H1 (cell line): ENCODE measurements around the gene PRKAR1B. TPM values are rescaled to one million over a fixed set of nuclear protein-coding genes. Genes with fewer than 3 reads are reported as not detected.

Experiments
- CTCF ChIA-PET: fragments of 300-600 bp; sonication (Branson Sonifier 250); formaldehyde crosslinking; loops from one replicate; lab custom pipeline; 2021; ENCODE audit not compliant: partially characterized antibody; lab: Charles Lee
- POLR2A ChIA-PET: fragments of 300-600 bp; sonication (Branson Sonifier 250); formaldehyde crosslinking; loops from one replicate; lab custom pipeline; 2021; ENCODE audit warnings: inconsistent platforms; ENCODE audit not compliant: partially characterized antibody; lab: Charles Lee
- DNase-seq, 2 experiments: peaks; one replicate each; pipeline versions ENCODE4 v3.0.0 to v3.0.0-alpha.2; 2010 to 2022; ENCODE audit warnings: low spot score in 2 of 2, low read depth in 1 of 2, mixed read lengths in 1 of 2
- FAIRE-seq: peaks from 2 replicates; lab custom pipeline; 2011; peaks lifted over from hg19 to GRCh38; lab: Jason Lieb, UNC
- H2AFZ ChIP-seq: 2 replicates; pipeline ENCODE4 v1.8.1; 2012; ENCODE audit warnings: low read length, inconsistent platforms
- H2AK5ac ChIP-seq: 2 replicates; pipeline ENCODE4 v1.6.1; 2013; ENCODE audit warnings: low read depth, low read length
- H2BK120ac ChIP-seq: replicated peaks from 2 replicates; pipeline ENCODE3; 2013; ENCODE audit warnings: low read depth, low read length, inconsistent platforms
- H2BK12ac ChIP-seq: 2 replicates; pipeline ENCODE4 v1.6.1; 2013; ENCODE audit warnings: low read depth, low read length
- H2BK15ac ChIP-seq: 2 replicates; pipeline ENCODE4 v1.6.1; 2013; ENCODE audit warnings: low read length
- H2BK20ac ChIP-seq: 2 replicates; pipeline ENCODE4 v1.6.1; 2013; ENCODE audit warnings: low read length
- H2BK5ac ChIP-seq: 2 replicates; pipeline ENCODE4 v1.6.1; 2013; ENCODE audit warnings: low read depth, low read length
- H3K14ac ChIP-seq: 2 replicates; pipeline ENCODE4 v1.6.1; 2013; ENCODE audit warnings: inconsistent platforms; ENCODE audit not compliant: insufficient read length
- H3K18ac ChIP-seq: 2 replicates; pipeline ENCODE4 v1.6.1; 2013; ENCODE audit warnings: low read length; ENCODE audit errors: extremely low read depth
- H3K23ac ChIP-seq: 2 replicates; pipeline ENCODE4 v1.6.1; 2013; ENCODE audit warnings: inconsistent platforms; ENCODE audit not compliant: insufficient read length
- H3K23me2 ChIP-seq: 2 replicates; pipeline ENCODE4 v1.6.1; 2013; ENCODE audit warnings: low read depth, low read length
- H3K27ac ChIP-seq: 2 replicates; pipeline ENCODE4 v1.6.1; 2011; ENCODE audit warnings: low read depth, low read length, inconsistent platforms
- H3K27me3 ChIP-seq, 4 experiments: replicated peaks in 1 of 4; 1 replicate in 1 of 4; 2 replicates in 3 of 4; pipeline versions ENCODE4 v1.6.1 to v1.8.1; 2011 to 2013; ENCODE audit warnings: low read length in 3 of 4, mild to moderate bottlenecking in 3 of 4, inconsistent platforms in 2 of 4, mixed read lengths in 2 of 4, moderate library complexity in 1 of 4; ENCODE audit not compliant: control insufficient read depth in 3 of 4, insufficient read depth in 3 of 4; ENCODE audit errors: extremely low read depth in 1 of 4
- H3K36me3 ChIP-seq, 4 experiments: 2 replicates each; pipeline versions ENCODE4 v1.6.1 to v1.8.1; 2011 to 2013; ENCODE audit warnings: mild to moderate bottlenecking in 4 of 4, low read length in 3 of 4, moderate library complexity in 2 of 4, control low read depth in 1 of 4, inconsistent platforms in 1 of 4; ENCODE audit not compliant: insufficient read depth in 4 of 4, control insufficient read depth in 2 of 4
- H3K4ac ChIP-seq: replicated peaks from 2 replicates; pipeline ENCODE3; 2013; ENCODE audit warnings: low read length, low read depth, mixed read lengths, inconsistent platforms; ENCODE audit not compliant: insufficient read length
- H3K4me1 ChIP-seq, 4 experiments: replicated peaks in 1 of 4; 1 replicate in 1 of 4; 2 replicates in 3 of 4; pipeline versions ENCODE4 v1.6.1 to v1.8.1; 2011 to 2013; ENCODE audit warnings: low read length in 3 of 4, inconsistent platforms in 2 of 4, mixed read lengths in 1 of 4; ENCODE audit not compliant: insufficient read depth in 4 of 4, control insufficient read depth in 3 of 4
- H3K4me2 ChIP-seq, 2 experiments: 2 replicates each; pipeline versions ENCODE4 v1.6.1 to v1.8.1; 2011 to 2013; ENCODE audit warnings: low read depth in 2 of 2, low read length in 2 of 2, control low read depth in 1 of 2, inconsistent platforms in 1 of 2, mild to moderate bottlenecking in 1 of 2; ENCODE audit not compliant: insufficient read depth in 1 of 2
- H3K4me3 ChIP-seq, 4 experiments: fragments of 200-600, 300-600 bp in 1 of 4; sonication (generic), shearing (Covaris generic), sonication (Bioruptor Twin) in 1 of 4; 2 replicates each; pipeline versions ENCODE4 v1.5.1 to v1.8.1; 2011 to 2016; ENCODE audit warnings: low read length in 4 of 4, low read depth in 3 of 4, control low read depth in 2 of 4, inconsistent platforms in 2 of 4, mild to moderate bottlenecking in 2 of 4, mixed read lengths in 1 of 4, moderate library complexity in 1 of 4; ENCODE audit not compliant: insufficient read depth in 2 of 4; ENCODE audit errors: extremely low read depth in 1 of 4
- H3K56ac ChIP-seq: replicated peaks from 2 replicates; pipeline ENCODE3; 2013; ENCODE audit warnings: low read depth, mild to moderate bottlenecking, mixed read lengths, low read length, inconsistent platforms; ENCODE audit not compliant: insufficient read length
- H3K79me1 ChIP-seq: 2 replicates; pipeline ENCODE4 v1.6.1; 2013; ENCODE audit warnings: low read depth, low read length, control low read depth
- H3K79me2 ChIP-seq, 2 experiments: 2 replicates each; pipeline versions ENCODE4 v1.6.1 to v1.8.1; 2012 to 2013; ENCODE audit warnings: low read length in 2 of 2, mild to moderate bottlenecking in 2 of 2, inconsistent platforms in 1 of 2; ENCODE audit not compliant: insufficient read depth in 2 of 2, control insufficient read depth in 1 of 2
- H3K9ac ChIP-seq, 4 experiments: replicated peaks in 1 of 4; 1 replicate in 1 of 4; 2 replicates in 3 of 4; pipeline versions ENCODE4 v1.6.1 to v1.8.1; 2011 to 2013; ENCODE audit warnings: low read depth in 3 of 4, low read length in 3 of 4, control low read depth in 2 of 4, mild to moderate bottlenecking in 2 of 4, moderate library complexity in 2 of 4, inconsistent platforms in 1 of 4; ENCODE audit errors: extremely low read depth in 1 of 4
- H3K9me3 ChIP-seq, 2 experiments: 2 replicates each; pipeline versions ENCODE4 v1.6.1 to v1.8.1; 2012 to 2013; ENCODE audit warnings: mild to moderate bottlenecking in 2 of 2, moderate library complexity in 2 of 2, control low read depth in 1 of 2, inconsistent platforms in 1 of 2, low read depth in 1 of 2, low read length in 1 of 2, mixed read lengths in 1 of 2; ENCODE audit not compliant: insufficient read depth in 2 of 2
- H4K20me1 ChIP-seq, 2 experiments: replicated peaks in 1 of 2; 2 replicates each; pipeline versions ENCODE3 to v1.8.1; 2011 to 2013; ENCODE audit warnings: inconsistent platforms in 2 of 2, low read length in 2 of 2, mild to moderate bottlenecking in 1 of 2; ENCODE audit not compliant: insufficient read depth in 2 of 2, control insufficient read depth in 1 of 2
- H4K5ac ChIP-seq: 2 replicates; pipeline ENCODE4 v1.6.1; 2013; ENCODE audit warnings: low read length, low read depth, mixed read lengths, inconsistent platforms; ENCODE audit not compliant: insufficient read length
- H4K8ac ChIP-seq: 2 replicates; pipeline ENCODE4 v1.8.0; 2013; ENCODE audit warnings: mild to moderate bottlenecking, moderate library complexity, low read length, inconsistent platforms; ENCODE audit not compliant: insufficient read depth; ENCODE audit errors: extremely low read depth
- H4K91ac ChIP-seq: replicated peaks from 2 replicates; pipeline ENCODE3; 2013; ENCODE audit warnings: low read length, mixed read lengths, inconsistent platforms; ENCODE audit not compliant: insufficient read length
- CHD2 ChIP-seq: IDR thresholded peaks from 2 replicates; pipeline ENCODE4 v1.6.1; 2012; ENCODE audit warnings: low read length, improper control_type of control experiment
- FOSL1 ChIP-seq: IDR thresholded peaks from 2 replicates; pipeline ENCODE4 v1.6.1; 2011; ENCODE audit warnings: mild to moderate bottlenecking, low read depth, low read length, moderate library complexity; ENCODE audit not compliant: insufficient read depth
- GTF2F1 ChIP-seq: IDR thresholded peaks from 2 replicates; pipeline ENCODE4 v1.6.1; 2012; ENCODE audit warnings: low read depth, low read length, improper control_type of control experiment, borderline replicate concordance
- KDM1A ChIP-seq: fragments of 200-600, 300-600 bp; sonication (generic); IDR thresholded peaks from 2 replicates; pipeline ENCODE4 v1.7.1; 2016; ENCODE audit warnings: mild to moderate bottlenecking, low read length, borderline replicate concordance
- RAD21 ChIP-seq, 2 experiments: IDR thresholded peaks in 1 of 2; conservative IDR thresholded peaks in 1 of 2; 2 replicates each; pipeline ENCODE4 v1.6.1; 2011; ENCODE audit warnings: low read depth in 2 of 2, low read length in 2 of 2, improper control_type of control experiment in 1 of 2, inconsistent platforms in 1 of 2, mild to moderate bottlenecking in 1 of 2, moderate library complexity in 1 of 2
- RNF2 ChIP-seq: fragments of 200-900, 300-1000 bp; sonication (generic); IDR thresholded peaks from 2 replicates; pipeline ENCODE4 v1.7.1; 2016; ENCODE audit warnings: borderline replicate concordance, low read depth, mild to moderate bottlenecking, antibody characterized with exemption, low read length; ENCODE audit not compliant: poor library complexity, severe bottlenecking; ENCODE audit errors: missing control alignments
- SAP30 ChIP-seq: fragments of 300-600 bp; sonication (generic); IDR thresholded peaks from 2 replicates; pipeline ENCODE4 v1.7.1; 2012; ENCODE audit warnings: low read length, moderate library complexity, mild to moderate bottlenecking, inconsistent platforms; ENCODE audit not compliant: insufficient read depth, insufficient replicate concordance
- SIN3A ChIP-seq, 2 experiments: IDR thresholded peaks in 1 of 2; conservative IDR thresholded peaks in 1 of 2; 2 replicates each; pipeline ENCODE4 v1.6.1; 2011 to 2012; ENCODE audit warnings: low read length in 2 of 2, improper control_type of control experiment in 1 of 2, low read depth in 1 of 2, mild to moderate bottlenecking in 1 of 2
- SUZ12 ChIP-seq: fragments of 200-600 bp; sonication (generic); IDR thresholded peaks from 2 replicates; pipeline ENCODE4 v1.6.1; 2012; ENCODE audit warnings: mild to moderate bottlenecking, inconsistent platforms, low read length, moderate library complexity, mixed read lengths
- whole genome bisulfite sequencing, 2 experiments: shearing (Covaris generic) in 1 of 2; methylation state at CpG; one replicate each; pipeline versions ENCODE4 v1.1.6 to v1.1.7; 2013 to 2015; ENCODE audit warnings: low lambda C conversion rate in 2 of 2, mixed read lengths in 2 of 2, inconsistent platforms in 1 of 2, low coverage in 1 of 2, missing lambda C conversion rate in 1 of 2; ENCODE audit not compliant: insufficient replicate concordance in 2 of 2, insufficient coverage in 1 of 2, insufficient read length in 1 of 2; ENCODE audit errors: extremely low coverage in 1 of 2, missing lambda C conversion rate in 1 of 2; 5-methylcytosine and 5-hydroxymethylcytosine counted together
- polyA plus RNA-seq, 7 experiments: library from polyadenylated mRNA; depleted of rRNA in 3 of 7; stranded (reverse) in 5 of 7; unstranded in 2 of 7; fragments of >200 nt in 5 of 7; fragments of 200-250 nt in 2 of 7; gene quantifications; 1 replicate in 5 of 7; 2 replicates in 1 of 7; 4 replicates in 1 of 7; pipeline versions ENCODE4 v1.2.1 to v1.2.3, GENCODE V29; 2011 to 2013; ENCODE audit warnings: missing spikeins in 2 of 7, mixed read lengths in 2 of 7
- total RNA-seq: library from RNA; stranded (reverse); fragmentation: NEBNext Ultra II Directional; extraction: Animal tissue kit (Norgen Biotek cat#: 25700); gene quantifications from 2 replicates; pipeline ENCODE4 v1.2.1, GENCODE V29; 2021
- TF ChIP-seq, protein P1 (sequence below): IDR thresholded peaks from 2 replicates; pipeline ENCODE4 v1.6.1; 2012; ENCODE audit warnings: inconsistent platforms
- TF ChIP-seq, protein P2 (sequence below): IDR thresholded peaks from 2 replicates; pipeline ENCODE4 v1.6.1; 2011; ENCODE audit warnings: low read depth, mild to moderate bottlenecking, low read length; ENCODE audit not compliant: insufficient read depth

The PRKAR1B gene
- total and polyA plus RNA-seq, 2 of the 8 experiments (the other 6 are each of a cell fraction or from before 2014, with no cell fraction given) = 12.3 to 55.7 TPM

DNA sequence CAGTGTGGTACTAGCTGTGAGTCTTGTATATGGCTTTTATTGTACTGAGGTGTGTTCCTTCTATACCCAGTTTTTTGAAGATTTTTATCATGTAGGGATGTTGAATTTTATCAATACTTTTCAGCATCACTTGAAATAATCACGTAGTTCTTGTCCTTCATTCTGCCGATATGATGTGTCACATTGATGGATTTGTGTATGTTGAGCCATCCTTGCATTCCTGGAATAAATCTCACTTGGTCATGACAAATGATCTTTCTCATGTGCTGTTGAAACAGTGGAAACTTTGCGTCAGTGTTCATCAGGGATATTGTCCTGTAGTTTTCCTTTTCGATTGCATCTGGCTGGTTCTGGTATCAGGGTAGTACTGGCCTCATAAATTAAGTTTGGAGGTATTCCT lies 7.1 kb upstream of the PRKAR1B start:
- Histone ChIP-seq H3K79me1 (peaks cover 10% of the 10 kb centered on the region), H3K36me3 (peaks cover 0 to 23% (median 17%) of the 10 kb centered on the region in 4 experiments; a peak in 6 of 8 replicates), H3K23me2 (no peaks in the 10 kb centered on the region), H2AFZ (no peak overlapping the region), H2BK20ac (no peak overlapping the region), H3K27me3 (no peaks in the 10 kb centered on the region), H4K20me1 (peaks cover 0 to 5% of the 10 kb centered on the region in 2 experiments), H3K23ac (no peak overlapping the region), H3K9ac (no peak overlapping the region), H4K5ac (no peak overlapping the region), H4K91ac (no peak overlapping the region), H2BK12ac (no peak overlapping the region), H3K4me3 (no peak overlapping the region), H2BK15ac (no peak overlapping the region), H3K79me2 (peaks cover 13 to 91% of the 10 kb centered on the region in 2 experiments), H3K27ac (no peak overlapping the region), H3K14ac (no peak overlapping the region), H3K9me3 (peaks cover 9 to 16% of the 10 kb centered on the region in 2 experiments; a peak in 3 of 4 replicates), H3K4ac (no peak overlapping the region), H2BK5ac (no peak overlapping the region), H3K4me2 (no peak overlapping the region), H3K56ac (no peak overlapping the region), H2AK5ac (no peak overlapping the region), H2BK120ac (no peak overlapping the region), H4K8ac (no peak overlapping the region), H3K4me1 (0 out of 7 replicates have a peak, but pooled peaks cover 0 to 3% (median 0%) of the 10 kb centered on the region in 4 experiments), H3K18ac (no peak overlapping the region)
- no peak for FAIRE-seq
- POLR2A ChIA-PET = no interaction called here
- CTCF ChIA-PET = no interaction called here
- 89% methylated on average over 4 of the region's 4 CpGs; no CpG with 5 or more reads in 1 of the 2 experiments for WGBS, 2 experiments
- DNase-seq = no peak
- TF ChIP-seq, protein P1, sequence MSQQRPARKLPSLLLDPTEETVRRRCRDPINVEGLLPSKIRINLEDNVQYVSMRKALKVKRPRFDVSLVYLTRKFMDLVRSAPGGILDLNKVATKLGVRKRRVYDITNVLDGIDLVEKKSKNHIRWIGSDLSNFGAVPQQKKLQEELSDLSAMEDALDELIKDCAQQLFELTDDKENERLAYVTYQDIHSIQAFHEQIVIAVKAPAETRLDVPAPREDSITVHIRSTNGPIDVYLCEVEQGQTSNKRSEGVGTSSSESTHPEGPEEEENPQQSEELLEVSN = no peak
- TF ChIP-seq RNF2 (no peak), GTF2F1 (no peak), SIN3A (conservative IDR thresholded peaks at IDR 0.05 in 1 of 2, IDR thresholded peaks at IDR 0.05 in 1 of 2; ENCODE audit: low read depth in 1 of 2, low read length in 2 of 2) (no peak), FOSL1 (no peak), SUZ12 (no peak), CHD2 (no peak), SAP30 (no peak), RAD21 (IDR thresholded peaks at IDR 0.05 in 1 of 2, conservative IDR thresholded peaks at IDR 0.05 in 1 of 2; ENCODE audit: low read depth in 2 of 2, low read length in 2 of 2) (no peak), KDM1A (no peak)
- TF ChIP-seq, protein P2, sequence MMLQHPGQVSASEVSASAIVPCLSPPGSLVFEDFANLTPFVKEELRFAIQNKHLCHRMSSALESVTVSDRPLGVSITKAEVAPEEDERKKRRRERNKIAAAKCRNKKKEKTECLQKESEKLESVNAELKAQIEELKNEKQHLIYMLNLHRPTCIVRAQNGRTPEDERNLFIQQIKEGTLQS = no peak
